OCI-LY1 (cell line): ENCODE measurements around the gene CYGB.

Experiments used
- EZH2 ChIP-seq: fragments of 200-600 bp; sonication (generic), shearing (Covaris generic); IDR thresholded peaks from 2 replicates; pipeline ENCODE4 v1.8.0; 2017; ENCODE audit warnings: borderline replicate concordance, mixed run types, mild to moderate bottlenecking, antibody characterized with exemption, low read length, moderate library complexity, mixed read lengths
- TF ChIP-seq, protein P1 (sequence below): fragments of 200-600 bp; sonication (generic), shearing (Covaris generic); IDR thresholded peaks from 2 replicates; pipeline ENCODE4 v1.5.1; 2017; ENCODE audit warnings: mild to moderate bottlenecking, antibody characterized with exemption, low read length, moderate library complexity, mixed read lengths

DNA sequence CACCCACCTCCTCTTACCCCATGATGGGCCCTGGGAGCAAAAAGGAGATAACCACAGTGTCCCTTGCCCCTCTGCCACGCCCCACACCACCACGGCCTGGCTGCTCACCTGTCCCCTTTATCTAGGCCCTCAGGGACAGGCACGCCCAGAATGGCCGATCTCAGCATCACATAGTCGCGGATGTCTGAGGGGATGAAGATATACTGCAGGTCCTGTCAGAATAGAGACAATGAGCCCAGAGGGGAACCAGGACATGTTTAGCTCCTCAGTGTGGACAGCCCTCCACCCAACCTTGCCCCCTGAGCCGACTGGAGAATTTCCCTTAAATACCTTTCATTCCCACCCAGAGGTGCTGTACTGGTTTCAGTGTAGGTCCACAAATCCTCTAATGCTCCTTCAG is 32.9 kb upstream of the CYGB start:
- TF ChIP-seq, protein P1, sequence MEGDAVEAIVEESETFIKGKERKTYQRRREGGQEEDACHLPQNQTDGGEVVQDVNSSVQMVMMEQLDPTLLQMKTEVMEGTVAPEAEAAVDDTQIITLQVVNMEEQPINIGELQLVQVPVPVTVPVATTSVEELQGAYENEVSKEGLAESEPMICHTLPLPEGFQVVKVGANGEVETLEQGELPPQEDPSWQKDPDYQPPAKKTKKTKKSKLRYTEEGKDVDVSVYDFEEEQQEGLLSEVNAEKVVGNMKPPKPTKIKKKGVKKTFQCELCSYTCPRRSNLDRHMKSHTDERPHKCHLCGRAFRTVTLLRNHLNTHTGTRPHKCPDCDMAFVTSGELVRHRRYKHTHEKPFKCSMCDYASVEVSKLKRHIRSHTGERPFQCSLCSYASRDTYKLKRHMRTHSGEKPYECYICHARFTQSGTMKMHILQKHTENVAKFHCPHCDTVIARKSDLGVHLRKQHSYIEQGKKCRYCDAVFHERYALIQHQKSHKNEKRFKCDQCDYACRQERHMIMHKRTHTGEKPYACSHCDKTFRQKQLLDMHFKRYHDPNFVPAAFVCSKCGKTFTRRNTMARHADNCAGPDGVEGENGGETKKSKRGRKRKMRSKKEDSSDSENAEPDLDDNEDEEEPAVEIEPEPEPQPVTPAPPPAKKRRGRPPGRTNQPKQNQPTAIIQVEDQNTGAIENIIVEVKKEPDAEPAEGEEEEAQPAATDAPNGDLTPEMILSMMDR = no peak
- no peak for TF ChIP-seq EZH2
